GM18499 (cell line): Measurements from ENCODE around the gene BBS7.
A peak's percentile ranks its signal among the peaks of the same experiment; 100 is the strongest.

Experiments used
- ATAC-seq: cut with Tn5 transposase; IDR thresholded peaks from one replicate; pipeline ENCODE4 v1.9.1; 2021; ENCODE audit warnings: moderate number of reproducible peaks; ENCODE audit not compliant: insufficient read depth, unreplicated experiment

Gene BBS7

GRCh38 chr4:121869841-121870822 lies at the start of gene BBS7:
Gene BBS7 (minus strand): TSS chr4:121870474. CDS start chr4:121870313, 161 bp downstream.
- peak; percentile 96 for ATAC-seq

DNA sequence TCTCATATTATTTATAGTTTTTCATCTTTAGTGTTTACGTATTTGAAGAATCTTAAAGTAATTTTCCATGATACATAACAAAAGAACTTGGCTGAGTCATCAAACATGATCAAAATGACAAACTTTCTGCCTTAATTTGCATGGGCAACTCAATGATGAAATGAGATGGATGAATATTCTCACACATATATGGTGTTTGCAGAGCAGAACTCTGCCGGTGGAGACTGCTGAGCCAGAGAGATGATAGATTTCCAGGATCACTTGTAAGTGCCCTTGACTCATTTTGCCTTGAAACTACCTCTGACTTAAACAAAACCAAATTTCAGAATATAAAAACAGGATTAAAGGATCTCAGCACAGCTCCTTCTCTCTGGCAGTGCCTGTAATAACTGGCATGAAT lies 43.4 kb upstream of the BBS7 start:
- no peak for ATAC-seq

GRCh38 chr4:121908346-121908745 lies 38.1 kb upstream of the BBS7 start:
- ATAC-seq, result no peak

DNA sequence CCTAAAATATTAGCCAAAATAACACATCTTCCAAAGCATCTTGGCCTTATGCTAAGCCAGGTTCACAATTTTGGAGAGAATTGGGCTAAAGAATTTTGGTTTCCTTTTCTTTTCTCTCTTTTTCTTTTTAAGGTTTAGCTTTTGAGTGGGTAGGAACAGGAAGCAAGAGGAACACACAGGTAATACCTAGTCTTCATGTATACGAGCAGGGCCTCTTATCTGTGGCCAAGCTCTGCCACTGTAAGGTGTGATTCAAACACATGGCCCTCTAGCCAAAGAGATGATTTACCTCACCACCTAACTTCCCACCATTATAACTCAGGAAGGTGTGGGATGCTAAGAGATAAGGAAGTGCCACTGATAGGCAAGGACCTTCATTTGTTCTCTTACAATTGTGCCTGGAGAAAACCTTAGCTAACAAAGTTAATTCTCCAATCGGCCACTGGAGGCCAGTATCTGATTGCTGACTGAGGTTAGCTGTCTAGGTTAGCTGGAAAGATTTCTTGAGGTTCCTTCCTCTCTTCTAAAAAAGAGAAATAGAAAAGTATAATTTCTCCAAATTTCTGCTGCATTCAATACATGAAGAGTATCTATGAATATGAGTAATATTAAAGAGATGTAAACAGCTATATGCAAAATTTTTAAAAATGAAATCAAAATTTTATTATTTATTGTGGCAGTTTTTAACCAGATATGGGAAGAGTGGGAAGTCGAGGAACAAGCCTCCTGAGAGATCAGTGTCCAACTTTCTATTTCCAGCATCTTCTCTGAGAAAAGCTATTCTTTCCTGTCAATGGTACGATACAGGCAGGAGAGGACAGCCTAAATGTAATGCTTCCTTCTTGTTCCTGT lies 30.1 kb upstream of the BBS7 start:
- peak; percentile 76 for ATAC-seq

GRCh38 chr4:121898150-121898549 lies 27.9 kb upstream of the BBS7 start:
- no peak for ATAC-seq

GRCh38 chr4:121888134-121888533 lies 17.9 kb upstream of the BBS7 start:
- no peak for ATAC-seq

- no peak for ATAC-seq
These were observed 14.8 kb upstream of the BBS7 start for GRCh38 chr4:121885115-121885514.

GRCh38 chr4:121881158-121881557 lies 10.9 kb upstream of the BBS7 start:
- no peak for ATAC-seq

- ATAC-seq, result no peak
These were observed 8.9 kb upstream of the BBS7 start for GRCh38 chr4:121879135-121879534.

DNA sequence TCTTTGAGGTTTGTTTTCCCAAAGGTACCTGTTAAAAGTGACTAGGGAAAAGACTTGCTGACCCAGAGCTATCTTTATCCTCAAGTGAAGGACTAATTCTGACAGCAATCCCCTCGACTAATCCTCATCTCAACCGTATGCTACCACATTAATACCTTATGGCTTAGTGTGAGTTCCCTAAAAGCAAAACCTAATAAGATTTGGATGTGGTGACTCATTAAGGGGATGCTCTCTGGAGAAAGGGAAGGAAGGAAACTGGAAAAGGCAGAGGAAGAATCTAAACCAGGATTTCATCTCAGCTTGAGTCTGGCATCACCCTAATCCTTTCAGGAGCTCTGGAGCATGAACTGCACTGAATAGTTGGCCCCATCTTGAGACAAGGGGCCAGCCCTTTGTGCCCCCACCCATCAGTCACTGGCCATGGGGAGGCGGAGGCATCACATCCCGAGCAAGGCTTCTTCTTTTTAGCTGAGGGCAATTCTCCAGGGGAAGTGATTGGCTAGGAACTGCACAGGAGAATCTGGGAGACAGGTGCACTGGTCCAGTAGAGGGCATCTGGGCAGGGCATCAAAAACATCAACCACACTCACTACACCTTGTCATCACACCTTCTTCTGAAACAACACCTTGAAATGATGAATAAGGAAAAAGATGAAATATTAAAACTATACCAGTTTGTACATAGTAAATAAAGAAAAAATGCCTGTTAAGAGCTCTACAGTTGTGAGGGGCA lies 6.9 kb upstream of the BBS7 start:
- ATAC-seq, result no peak

- ATAC-seq, result no peak
These were observed 5.8 kb upstream of the BBS7 start for GRCh38 chr4:121876070-121876469.

DNA sequence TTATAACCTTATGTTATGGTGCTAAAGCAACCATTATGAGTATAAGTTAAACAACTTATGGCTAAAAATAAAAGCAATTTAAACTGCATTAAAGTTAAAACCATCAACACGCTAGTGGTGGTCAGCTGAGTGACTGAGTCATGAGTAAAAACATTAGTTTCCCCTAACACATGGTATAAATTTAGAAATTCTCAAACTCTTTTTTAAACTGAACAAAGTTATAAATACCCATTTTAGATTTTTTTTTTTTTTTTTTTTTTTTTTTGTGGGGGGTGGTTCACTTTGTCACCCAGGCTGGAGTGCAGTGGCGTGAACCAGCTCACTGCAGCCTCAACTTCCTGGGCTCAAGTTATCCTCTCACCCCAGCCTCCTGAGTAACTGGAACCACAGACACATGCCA lies 5.4 kb upstream of the BBS7 start:
- no peak for ATAC-seq

DNA sequence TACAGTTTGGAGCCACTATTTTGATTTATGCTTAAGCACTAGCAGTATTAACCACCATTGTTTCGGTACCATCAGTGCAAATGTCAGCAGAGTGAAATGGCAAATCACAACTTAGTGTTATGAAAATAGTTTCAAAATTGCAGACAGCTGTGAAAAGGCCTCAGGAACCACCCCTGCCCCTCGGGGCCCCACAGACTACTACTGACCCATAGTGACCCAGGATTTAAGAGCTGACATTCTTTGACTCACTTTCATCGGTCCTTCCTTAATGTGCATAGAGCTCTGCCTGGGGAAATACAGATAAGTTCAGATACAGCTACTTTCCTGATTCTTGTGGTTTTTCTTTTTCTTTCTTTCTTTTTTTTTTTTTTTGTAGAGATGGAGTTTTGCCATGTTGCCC lies 3.3 kb upstream of the BBS7 start:
- ATAC-seq, result no peak

DNA sequence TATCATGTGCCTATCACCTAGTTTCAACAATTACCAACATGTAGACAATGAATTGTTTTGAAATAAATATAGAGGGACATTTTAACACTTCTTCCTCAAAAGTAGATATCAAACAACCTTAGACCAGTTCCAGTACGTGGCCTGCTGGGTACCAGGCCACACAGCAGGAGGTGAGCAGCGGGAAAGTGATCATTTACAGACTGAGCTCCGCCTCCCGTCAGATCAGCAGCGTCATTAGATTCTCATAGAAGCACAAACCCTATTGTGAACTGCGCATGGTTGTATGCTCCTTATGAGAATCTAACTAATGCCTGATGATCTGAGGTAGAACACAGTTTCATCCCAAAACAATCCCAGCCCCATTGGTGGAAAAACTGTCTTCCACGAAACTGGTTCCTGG lies 6.5 kb downstream of the BBS7 start:
- ATAC-seq, result no peak

GRCh38 chr4:121861426-121861825 lies 8.8 kb downstream of the BBS7 start:
- ATAC-seq, result no peak

- ATAC-seq, result no peak
These were observed 10.2 kb downstream of the BBS7 start for GRCh38 chr4:121860121-121860520.

GRCh38 chr4:121851354-121851753 lies 18.9 kb downstream of the BBS7 start:
- no peak for ATAC-seq

DNA sequence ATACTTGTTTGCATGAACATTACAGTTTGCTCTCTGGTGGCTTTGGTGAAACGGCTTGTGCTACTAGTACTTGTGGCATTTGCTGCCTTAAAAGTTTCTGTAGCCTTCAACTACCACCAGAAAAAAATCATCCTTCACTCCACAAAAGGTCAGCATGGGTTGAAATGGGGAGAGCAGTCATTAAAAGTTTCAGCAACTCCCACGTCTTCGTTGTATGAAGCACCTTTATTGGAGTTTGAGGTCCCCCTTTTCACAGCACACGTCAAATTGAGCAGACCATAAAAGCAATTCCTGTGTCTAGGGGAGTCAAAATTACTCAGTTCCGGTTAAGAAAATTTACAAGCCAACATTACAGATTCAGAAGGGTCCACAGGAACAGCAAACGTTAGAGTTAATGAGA lies 23.6 kb downstream of the BBS7 start:
- ATAC-seq, result no peak

DNA sequence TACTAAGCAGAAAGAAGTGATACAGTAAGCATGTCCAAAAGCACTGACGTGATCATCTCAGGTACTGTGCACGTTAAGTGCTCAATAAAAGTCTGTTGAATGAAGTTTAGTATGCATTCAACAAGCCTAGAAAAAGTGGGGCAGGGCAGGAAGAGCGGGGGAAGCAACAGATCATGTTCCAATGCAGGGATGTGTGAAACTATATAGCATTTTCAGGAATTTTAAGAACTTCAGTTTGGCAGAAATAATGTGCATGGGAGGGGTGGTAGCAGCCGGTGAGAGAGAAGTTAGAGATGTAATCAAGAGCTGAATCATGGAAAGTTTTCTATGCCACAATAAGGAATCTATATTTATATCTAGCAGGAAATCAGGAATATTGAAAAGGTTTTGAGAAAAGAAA lies 27.4 kb downstream of the BBS7 start:
- no peak for ATAC-seq

DNA sequence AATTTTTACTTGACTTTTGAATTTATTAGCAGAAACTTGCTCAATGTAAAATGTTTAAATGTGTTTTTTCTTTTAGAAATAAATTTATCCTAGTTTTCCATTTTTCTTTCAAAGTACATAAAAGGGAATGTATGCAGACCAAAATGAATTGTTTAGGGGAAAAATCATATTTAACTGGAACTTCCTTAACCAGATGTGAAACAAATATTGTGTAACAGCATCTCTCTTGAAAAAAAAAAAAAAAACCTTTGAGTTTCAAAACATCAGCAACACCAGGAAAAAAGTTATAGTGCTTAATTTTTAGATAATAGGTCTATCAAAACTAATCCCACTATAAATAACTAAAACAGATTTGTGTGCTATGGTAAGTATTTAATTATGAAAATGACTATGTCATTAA lies 32.1 kb downstream of the BBS7 start:
- ATAC-seq, result no peak

DNA sequence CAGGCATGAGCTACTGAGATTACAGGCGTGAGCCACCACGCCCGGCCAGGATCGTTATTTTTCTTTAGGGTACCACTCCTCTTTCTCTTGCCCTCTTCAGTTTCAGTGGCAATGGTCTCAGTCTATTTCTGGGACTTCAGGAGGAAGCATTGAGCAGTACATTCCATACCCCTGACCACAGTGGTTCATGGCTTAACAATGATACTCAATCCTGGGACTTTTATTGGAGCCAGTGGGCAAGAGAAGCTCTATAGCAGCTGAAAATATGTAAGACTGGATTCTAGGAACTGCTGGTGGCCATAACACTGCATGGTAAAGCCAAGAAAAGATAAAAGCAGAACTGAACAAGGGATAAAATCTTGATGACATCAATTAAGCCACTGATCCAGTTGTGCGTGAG lies 40.8 kb downstream of the BBS7 start:
- no peak for ATAC-seq
